ENCODE results near the gene USP10.

The USP10 gene

GRCh38 chr16:84828322-84828721 is 128.5 kb downstream of the USP10 start:
- no peak for DNase-seq

All from GOT3 (cell line).